K562 (cell line): ENCODE results near the gene WDR62. TPM values are rescaled to one million over a fixed set of nuclear protein-coding genes. Genes with fewer than 3 reads are reported as not detected.

ENCODE experiments used
- BHLHE40 ChIP-seq: IDR thresholded peaks from 2 replicates; pipeline ENCODE4 v1.6.1; 2011; ENCODE audit warnings: low read length, improper control_type of control experiment
- CBX3 ChIP-seq, 2 experiments: IDR thresholded peaks; 1 replicate in 1 of 2; 2 replicates in 1 of 2; pipeline ENCODE4 v1.6.1; 2012; ENCODE audit warnings: inconsistent platforms in 2 of 2, low read length in 2 of 2, borderline replicate concordance in 1 of 2, control low read depth in 1 of 2
- CREM ChIP-seq: IDR thresholded peaks from 2 replicates; pipeline ENCODE4 v1.6.1; 2014; ENCODE audit warnings: antibody characterized with exemption, low read depth
- GABPA ChIP-seq: fragments of 200-800 bp; sonication (Bioruptor generic); conservative IDR thresholded peaks from 2 replicates; pipeline ENCODE4 v1.6.1; 2016; ENCODE audit warnings: low read depth, missing genetic modification characterization, missing compliant biosample characterization
- PHTF2 ChIP-seq: fragments of 250-450 bp; sonication (Bioruptor Pico); IDR thresholded peaks from 2 replicates; pipeline ENCODE4 v1.5.0; 2021; ENCODE audit warnings: mild to moderate bottlenecking
- POLR2G ChIP-seq: fragments of 200-400 bp; formaldehyde crosslinking; IDR thresholded peaks from 2 replicates; pipeline ENCODE4 v1.6.1; 2017; ENCODE audit warnings: low read depth, mild to moderate bottlenecking, antibody characterized with exemption, low read length, moderate library complexity
- RBFOX2 ChIP-seq: fragments of 200-400 bp; formaldehyde crosslinking; IDR thresholded peaks from 2 replicates; pipeline ENCODE4 v1.6.1; 2017; ENCODE audit warnings: low read depth, mild to moderate bottlenecking, low read length, moderate library complexity
- RBM25 ChIP-seq: fragments of 200-400 bp; formaldehyde crosslinking; IDR thresholded peaks from 2 replicates; pipeline ENCODE4 v1.6.1; 2018; ENCODE audit warnings: low read length, low read depth, moderate library complexity; ENCODE audit not compliant: severe bottlenecking
- SIN3A ChIP-seq, 2 experiments: fragments of 150-350 bp in 1 of 2; IDR thresholded peaks; 2 replicates each; pipeline ENCODE4 v1.6.1; 2011 to 2016; ENCODE audit warnings: borderline replicate concordance in 2 of 2, low read depth in 2 of 2, low read length in 2 of 2, mild to moderate bottlenecking in 2 of 2, moderate library complexity in 2 of 2; ENCODE audit not compliant: control insufficient read depth in 1 of 2
- SIRT6 ChIP-seq: IDR thresholded peaks from one replicate; pipeline ENCODE4 v1.6.1; 2012; ENCODE audit warnings: low read depth, mild to moderate bottlenecking, control low read depth, inconsistent platforms, low read length, moderate library complexity
- TBP ChIP-seq: optimal IDR thresholded peaks from 2 replicates; pipeline ENCODE3; 2011; ENCODE audit warnings: low read depth, low read length, improper control_type of control experiment
- ZFX ChIP-seq: sonication (generic); formaldehyde crosslinking; IDR thresholded peaks from 2 replicates; pipeline ENCODE4 v1.8.0; 2022; ENCODE audit warnings: mild to moderate bottlenecking, missing genetic modification reagents, moderate library complexity
- ZNF589 ChIP-seq: fragments of 200-800 bp; sonication (Bioruptor generic); IDR thresholded peaks from 2 replicates; pipeline ENCODE4 v1.6.1; 2016; ENCODE audit warnings: low read depth, missing genetic modification characterization, missing compliant biosample characterization
- polyA plus RNA-seq, 8 experiments: library from polyadenylated mRNA; depleted of rRNA in 4 of 8; stranded (reverse) in 5 of 8; unstranded in 3 of 8; fragments of >200 nt; fragmentation: Nextera tagmentation in 2 of 8; fragmentation: Illumina TruSeq in 1 of 8; extraction: Ambion mirVana in 2 of 8; extraction: Trizol in 1 of 8; gene quantifications; 2 replicates each; pipeline versions ENCODE4 v1.2.1 to v1.2.3, GENCODE V29; 2011 to 2014; ENCODE audit warnings: inconsistent platforms in 1 of 8, missing spikeins in 1 of 8
- total RNA-seq, 7 experiments: library from RNA; depleted of rRNA in 6 of 7; stranded (reverse); fragments of >200 nt in 6 of 7; fragmentation: Illumina TruSeq in 2 of 7; extraction: Trizol in 2 of 7; gene quantifications; 2 replicates each; pipeline versions ENCODE4 v1.2.1 to v1.2.3, GENCODE V29; 2011 to 2021; ENCODE audit warnings: low replicate concordance in 1 of 7
- TF ChIP-seq, protein P1 (sequence below): fragments of 250-450 bp; sonication (Bioruptor Pico); IDR thresholded peaks from 2 replicates; pipeline ENCODE4 v1.4.0; 2020
- TF ChIP-seq, protein P2 (sequence below): fragments of 450-650 bp; IDR thresholded peaks from 2 replicates; pipeline ENCODE4 v1.6.1; 2018; ENCODE audit not compliant: partially characterized antibody

WDR62 gene
- total and polyA plus RNA-seq, 9 of the 15 experiments (the other 6 are each of a cell fraction or from before 2014, with no cell fraction given): 0.35 to 32.8 (median 14.4) TPM

DNA sequence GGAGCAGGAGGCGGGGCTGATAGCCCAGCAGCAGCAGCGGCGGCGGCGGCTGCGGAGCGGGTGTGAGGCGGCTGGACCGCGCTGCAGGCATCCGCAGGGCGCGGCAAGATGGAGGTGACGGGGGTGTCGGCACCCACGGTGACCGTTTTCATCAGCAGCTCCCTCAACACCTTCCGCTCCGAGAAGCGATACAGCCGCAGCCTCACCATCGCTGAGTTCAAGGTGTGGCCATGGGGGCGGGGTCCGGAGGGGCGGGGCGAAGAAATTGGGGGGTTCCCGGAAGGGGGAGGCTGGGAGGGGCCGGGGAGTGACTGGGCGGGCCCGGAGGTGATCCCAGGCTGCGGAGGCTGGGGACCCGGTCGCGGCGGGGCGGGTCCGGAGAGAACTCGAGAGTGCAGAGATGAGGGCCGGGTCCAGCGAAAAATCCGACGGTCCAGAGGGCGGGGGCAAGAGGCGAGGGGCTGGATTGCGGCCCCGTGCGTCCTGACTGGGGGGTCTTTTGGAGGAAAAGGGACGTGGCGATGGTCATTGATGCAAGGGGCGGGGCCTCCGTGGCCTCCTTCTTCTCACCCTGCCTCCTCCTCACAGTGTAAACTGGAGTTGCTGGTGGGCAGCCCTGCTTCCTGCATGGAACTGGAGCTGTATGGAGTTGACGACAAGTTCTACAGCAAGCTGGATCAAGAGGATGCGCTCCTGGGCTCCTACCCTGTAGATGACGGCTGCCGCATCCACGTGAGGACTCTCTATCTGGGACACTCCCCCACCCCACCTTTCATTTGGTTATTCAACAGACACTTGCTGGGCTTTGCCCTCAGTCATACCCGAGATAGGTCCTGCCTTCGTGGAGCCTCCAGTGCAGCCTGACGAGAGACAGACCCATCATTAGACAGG is 61.0 kb downstream of the WDR62 start, which contains the start of gene TBCB (continued):
- TF ChIP-seq ZNF589 (CRISPR knock-in tag) (0 out of 2 replicates have a peak, but pooled peaks have one; percentile 66), POLR2G (peak; percentile 73), CBX3 (IDR thresholded peaks at IDR 0.05; ENCODE audit: borderline replicate concordance in 1 of 2, low read length in 2 of 2) (no peak), TBP (peak; percentile 35), RBM25 (peak; percentile 96), SIRT6 (no peak), BHLHE40 (0 out of 2 replicates have a peak, but pooled peaks have one; percentile 7), SIN3A (IDR thresholded peaks at IDR 0.05; ENCODE audit: borderline replicate concordance in 2 of 2, control insufficient read depth in 1 of 2, low read depth in 2 of 2, low read length in 2 of 2) (peak in 1 of 2 experiments; percentile 68; a peak in 1 of 4 replicates), GABPA (peak; percentile 54), ZFX (CRISPR knock-in tag) (0 out of 2 replicates have a peak, but pooled peaks have one; percentile 10), PHTF2 (no peak), CREM (peak; percentile 73), RBFOX2 (peak; percentile 76)
- TF ChIP-seq, protein P1, sequence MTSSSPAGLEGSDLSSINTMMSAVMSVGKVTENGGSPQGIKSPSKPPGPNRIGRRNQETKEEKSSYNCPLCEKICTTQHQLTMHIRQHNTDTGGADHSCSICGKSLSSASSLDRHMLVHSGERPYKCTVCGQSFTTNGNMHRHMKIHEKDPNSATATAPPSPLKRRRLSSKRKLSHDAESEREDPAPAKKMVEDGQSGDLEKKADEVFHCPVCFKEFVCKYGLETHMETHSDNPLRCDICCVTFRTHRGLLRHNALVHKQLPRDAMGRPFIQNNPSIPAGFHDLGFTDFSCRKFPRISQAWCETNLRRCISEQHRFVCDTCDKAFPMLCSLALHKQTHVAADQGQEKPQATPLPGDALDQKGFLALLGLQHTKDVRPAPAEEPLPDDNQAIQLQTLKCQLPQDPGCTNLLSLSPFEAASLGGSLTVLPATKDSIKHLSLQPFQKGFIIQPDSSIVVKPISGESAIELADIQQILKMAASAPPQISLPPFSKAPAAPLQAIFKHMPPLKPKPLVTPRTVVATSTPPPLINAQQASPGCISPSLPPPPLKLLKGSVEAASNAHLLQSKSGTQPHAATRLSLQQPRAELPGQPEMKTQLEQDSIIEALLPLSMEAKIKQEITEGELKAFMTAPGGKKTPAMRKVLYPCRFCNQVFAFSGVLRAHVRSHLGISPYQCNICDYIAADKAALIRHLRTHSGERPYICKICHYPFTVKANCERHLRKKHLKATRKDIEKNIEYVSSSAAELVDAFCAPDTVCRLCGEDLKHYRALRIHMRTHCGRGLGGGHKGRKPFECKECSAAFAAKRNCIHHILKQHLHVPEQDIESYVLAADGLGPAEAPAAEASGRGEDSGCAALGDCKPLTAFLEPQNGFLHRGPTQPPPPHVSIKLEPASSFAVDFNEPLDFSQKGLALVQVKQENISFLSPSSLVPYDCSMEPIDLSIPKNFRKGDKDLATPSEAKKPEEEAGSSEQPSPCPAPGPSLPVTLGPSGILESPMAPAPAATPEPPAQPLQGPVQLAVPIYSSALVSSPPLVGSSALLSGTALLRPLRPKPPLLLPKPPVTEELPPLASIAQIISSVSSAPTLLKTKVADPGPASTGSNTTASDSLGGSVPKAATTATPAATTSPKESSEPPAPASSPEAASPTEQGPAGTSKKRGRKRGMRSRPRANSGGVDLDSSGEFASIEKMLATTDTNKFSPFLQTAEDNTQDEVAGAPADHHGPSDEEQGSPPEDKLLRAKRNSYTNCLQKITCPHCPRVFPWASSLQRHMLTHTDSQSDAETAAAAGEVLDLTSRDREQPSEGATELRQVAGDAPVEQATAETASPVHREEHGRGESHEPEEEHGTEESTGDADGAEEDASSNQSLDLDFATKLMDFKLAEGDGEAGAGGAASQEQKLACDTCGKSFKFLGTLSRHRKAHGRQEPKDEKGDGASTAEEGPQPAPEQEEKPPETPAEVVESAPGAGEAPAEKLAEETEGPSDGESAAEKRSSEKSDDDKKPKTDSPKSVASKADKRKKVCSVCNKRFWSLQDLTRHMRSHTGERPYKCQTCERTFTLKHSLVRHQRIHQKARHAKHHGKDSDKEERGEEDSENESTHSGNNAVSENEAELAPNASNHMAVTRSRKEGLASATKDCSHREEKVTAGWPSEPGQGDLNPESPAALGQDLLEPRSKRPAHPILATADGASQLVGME (CRISPR knock-in tag): peak; percentile 52; the same call in 1 of the 2 replicates
- TF ChIP-seq, protein P2, sequence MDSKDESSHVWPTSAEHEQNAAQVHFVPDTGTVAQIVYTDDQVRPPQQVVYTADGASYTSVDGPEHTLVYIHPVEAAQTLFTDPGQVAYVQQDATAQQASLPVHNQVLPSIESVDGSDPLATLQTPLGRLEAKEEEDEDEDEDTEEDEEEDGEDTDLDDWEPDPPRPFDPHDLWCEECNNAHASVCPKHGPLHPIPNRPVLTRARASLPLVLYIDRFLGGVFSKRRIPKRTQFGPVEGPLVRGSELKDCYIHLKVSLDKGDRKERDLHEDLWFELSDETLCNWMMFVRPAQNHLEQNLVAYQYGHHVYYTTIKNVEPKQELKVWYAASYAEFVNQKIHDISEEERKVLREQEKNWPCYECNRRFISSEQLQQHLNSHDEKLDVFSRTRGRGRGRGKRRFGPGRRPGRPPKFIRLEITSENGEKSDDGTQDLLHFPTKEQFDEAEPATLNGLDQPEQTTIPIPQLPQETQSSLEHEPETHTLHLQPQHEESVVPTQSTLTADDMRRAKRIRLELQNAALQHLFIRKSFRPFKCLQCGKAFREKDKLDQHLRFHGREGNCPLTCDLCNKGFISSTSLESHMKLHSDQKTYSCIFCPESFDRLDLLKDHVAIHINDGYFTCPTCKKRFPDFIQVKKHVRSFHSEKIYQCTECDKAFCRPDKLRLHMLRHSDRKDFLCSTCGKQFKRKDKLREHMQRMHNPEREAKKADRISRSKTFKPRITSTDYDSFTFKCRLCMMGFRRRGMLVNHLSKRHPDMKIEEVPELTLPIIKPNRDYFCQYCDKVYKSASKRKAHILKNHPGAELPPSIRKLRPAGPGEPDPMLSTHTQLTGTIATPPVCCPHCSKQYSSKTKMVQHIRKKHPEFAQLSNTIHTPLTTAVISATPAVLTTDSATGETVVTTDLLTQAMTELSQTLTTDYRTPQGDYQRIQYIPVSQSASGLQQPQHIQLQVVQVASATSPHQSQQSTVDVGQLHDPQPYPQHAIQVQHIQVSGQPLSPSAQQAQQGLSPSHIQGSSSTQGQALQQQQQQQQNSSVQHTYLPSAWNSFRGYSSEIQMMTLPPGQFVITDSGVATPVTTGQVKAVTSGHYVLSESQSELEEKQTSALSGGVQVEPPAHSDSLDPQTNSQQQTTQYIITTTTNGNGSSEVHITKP: peak; percentile 37
